Colon (tissue), 2 donors: Measurements from ENCODE around the gene GNB1L.
"Not testable (repeated sequence)": the region's sequence is repeated elsewhere in the genome, so short reads cannot be mapped to it uniquely, and the experiment has no call there.

Experiments used
- FAIRE-seq: peaks from 2 replicates; lab custom pipeline; 2012; peaks lifted over from hg19 to GRCh38; lab: Jason Lieb, UNC
- donor health status: control.
- donor health status: control.

Gene GNB1L

GRCh38 chr22:19888131-19888746 lies 33.6 kb upstream of the GNB1L start:
- no peak for FAIRE-seq

- FAIRE-seq: no peak
Measured at GRCh38 chr22:19887256-19887985, 32.7 kb upstream of the GNB1L start.

- no peak for FAIRE-seq
Measured at GRCh38 chr22:19886605-19887255, 32.1 kb upstream of the GNB1L start.

GRCh38 chr22:19885841-19886592 lies 31.3 kb upstream of the GNB1L start:
- no peak for FAIRE-seq

GRCh38 chr22:19884954-19885751 lies 30.5 kb upstream of the GNB1L start:
- FAIRE-seq: no peak

GRCh38 chr22:19884161-19884953 lies 29.7 kb upstream of the GNB1L start:
- FAIRE-seq: no peak

- FAIRE-seq: not testable (repeated sequence)
Measured at GRCh38 chr22:19883446-19883845, 28.8 kb upstream of the GNB1L start.

- no peak for FAIRE-seq
Measured at GRCh38 chr22:19882446-19883381, 28.0 kb upstream of the GNB1L start.

GRCh38 chr22:19880786-19881569 lies 26.3 kb upstream of the GNB1L start:
- FAIRE-seq: no peak

- no peak for FAIRE-seq
Measured at GRCh38 chr22:19879992-19880785, 25.5 kb upstream of the GNB1L start.

- no peak for FAIRE-seq
Measured at GRCh38 chr22:19879643-19879991, 24.9 kb upstream of the GNB1L start.

GRCh38 chr22:19879246-19879570 lies 24.5 kb upstream of the GNB1L start:
- FAIRE-seq: no peak

- FAIRE-seq: no peak
Measured at GRCh38 chr22:19878461-19879245, 24.0 kb upstream of the GNB1L start.

GRCh38 chr22:19877626-19878339 lies 23.1 kb upstream of the GNB1L start:
- FAIRE-seq: no peak

GRCh38 chr22:19876941-19877625 lies 22.4 kb upstream of the GNB1L start:
- no peak for FAIRE-seq

GRCh38 chr22:19876314-19876940 lies 21.8 kb upstream of the GNB1L start:
- FAIRE-seq: no peak
